Right cardiac atrium (tissue), 5 donors: ENCODE measurements around the gene PRLH. TPM values are rescaled to one million over a fixed set of nuclear protein-coding genes. Genes with fewer than 3 reads are reported as not detected.
"Not testable (repeated sequence)": the region's sequence is repeated elsewhere in the genome, so short reads cannot be mapped to it uniquely, and the experiment has no call there.

ENCODE experiments used
- ATAC-seq, 2 donors: fragments of 200-7000 bp; cut with Tn5 transposase; one replicate each; pipeline versions ENCODE4 v1.8.0 to v1.9.1; 2020; ENCODE audit warnings: moderate library complexity in 2 of 2, mild to moderate bottlenecking in 1 of 2
- DNase-seq, 3 donors: peaks; one replicate each; pipeline ENCODE4 v3.0.0-alpha.2; 2020
- H3K27ac ChIP-seq: one replicate; pipeline ENCODE4 v1.5.1; 2013; ENCODE audit warnings: mild to moderate bottlenecking, low read length, control low read depth, moderate library complexity
- H3K27me3 ChIP-seq: one replicate; pipeline ENCODE4 v1.6.1; 2013; ENCODE audit not compliant: control insufficient read depth, insufficient read depth
- H3K4me1 ChIP-seq: one replicate; pipeline ENCODE4 v1.6.1; 2013; ENCODE audit warnings: low read length; ENCODE audit not compliant: control insufficient read depth, insufficient read depth
- H3K4me3 ChIP-seq: one replicate; pipeline ENCODE4 v1.5.1; 2013; ENCODE audit warnings: low read length, control low read depth
- H3K9me3 ChIP-seq: one replicate; pipeline ENCODE4 v1.6.1; 2013; ENCODE audit warnings: low read length; ENCODE audit not compliant: control insufficient read depth
- WGBS: extraction: QIAGEN DNeasy Blood & Tissue Kit; methylation state at CpG from one replicate; pipeline ENCODE4 v1.1.7; 2013; 5-methylcytosine and 5-hydroxymethylcytosine counted together
- intact Hi-C, 4 donors: fragments of 100-400 bp; cut with DNase I; formaldehyde crosslinking; loops; one replicate each; pipeline versions ENCODE4 v1.11.0 to v1.14.0; 2022 to 2023
- polyA plus RNA-seq: library from polyadenylated mRNA; stranded (reverse); fragments of 200-250 nt; gene quantifications from one replicate; pipeline ENCODE4 v1.2.3, GENCODE V29; 2013
- total RNA-seq, 4 donors: library from RNA; stranded (reverse); fragmentation: NEBNext Ultra II Directional; extraction: Animal tissue kit (Norgen Biotek cat#: 25700); gene quantifications; one replicate each; pipeline ENCODE4 v1.2.1, GENCODE V29; 2021
- donor health status: healthy with polysubstance abuse.
- donor health status: DM: no; HTN: yes; CAD: no.
- donor health status: DM: no; HTN: no; CAD: no.
- donor health status: DM: no; HTN: yes; CAD: no; lungs with severe emphysema.
- donor health status: DM: yes; HTN: yes; CAD: no.

Gene PRLH
- total and polyA plus RNA-seq, 5 donors: not detected

DNA sequence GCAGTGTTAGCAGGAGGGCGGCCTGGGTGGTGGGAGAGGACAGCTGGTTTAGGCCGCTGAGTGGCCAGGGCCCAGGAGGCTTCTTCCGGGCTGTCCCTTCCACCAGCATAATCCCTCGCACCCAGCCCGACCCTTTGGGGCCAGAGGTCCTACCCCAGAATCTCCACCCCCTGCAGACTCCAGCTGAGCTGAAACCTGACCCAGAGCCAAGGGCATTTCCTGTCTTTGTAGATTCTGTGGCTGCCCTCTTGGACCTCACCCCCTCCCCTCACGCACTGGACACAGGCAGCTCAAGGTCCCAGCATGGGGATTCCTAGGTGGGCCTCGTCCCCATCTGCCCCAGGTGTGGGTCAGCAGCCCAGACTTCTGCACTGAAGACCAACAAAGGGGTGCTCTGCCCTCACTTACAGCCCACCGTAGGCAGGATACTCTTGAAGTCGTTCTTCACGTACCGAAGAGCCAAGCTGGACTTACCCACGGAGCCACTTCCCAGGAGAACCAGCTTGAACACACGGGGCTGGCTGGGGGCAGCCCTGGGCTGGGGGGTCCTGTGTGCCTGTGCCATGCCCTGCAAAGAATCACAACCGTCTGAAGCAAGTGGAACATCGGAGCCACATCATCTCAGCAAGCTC, 19.3 kb downstream of the PRLH start:
- 90% methylated on average over 15 of the region's 15 CpGs for WGBS
- Histone ChIP-seq H3K9me3 (no peaks in the 10 kb centered on the region), H3K27me3 (no peaks in the 10 kb centered on the region), H3K27ac (no peak overlapping the region), H3K4me1 (peaks cover 5% of the 10 kb centered on the region), H3K4me3 (no peak overlapping the region)
- DNase-seq (peak in 1 of 3 donors; percentile 37), ATAC-seq (no peak)
- intact Hi-C loops: loop anchor here in 3 of 4 donors (2.0 to 10.0 kb wide), 3 partner anchors 89 to 162 kb away; no protein-coding TSS in a partner anchor

DNA sequence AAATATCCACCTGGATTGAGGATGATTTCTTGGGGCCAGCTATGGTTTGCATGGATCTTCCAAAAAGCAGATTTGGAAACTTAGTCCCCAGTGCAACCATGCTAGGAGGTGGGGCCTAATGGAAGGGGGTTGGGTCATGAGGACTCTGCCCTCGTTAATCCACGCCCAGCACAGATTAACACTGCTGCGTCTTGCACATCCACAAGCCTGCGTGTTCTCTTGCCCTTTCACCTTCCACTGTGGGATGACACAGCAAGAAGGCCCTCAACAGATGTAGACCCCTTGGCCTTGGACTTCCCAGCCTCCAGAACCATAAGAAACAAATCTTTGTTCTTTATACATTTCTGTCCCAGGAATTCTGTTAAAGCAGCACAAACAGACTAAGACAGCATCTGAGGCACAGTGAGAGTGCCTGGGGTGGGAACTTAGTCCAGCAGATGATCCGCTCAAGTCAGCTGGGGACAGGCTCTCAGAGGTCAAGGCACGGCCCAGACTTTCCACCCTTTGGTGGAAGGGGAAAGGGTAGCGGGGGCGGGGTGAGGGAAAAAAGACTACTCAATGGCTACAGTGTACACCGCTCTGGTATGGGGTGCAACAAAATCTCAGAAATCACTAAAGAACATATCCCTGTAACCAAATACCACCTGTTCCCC, 21.8 kb downstream of the PRLH start:
- H3K4me3 ChIP-seq: no peak overlapping the region
- ATAC-seq (no peak), DNase-seq (no peak)
- H3K9me3 ChIP-seq: no peaks in the 10 kb centered on the region
- WGBS: 94% methylated on average over 9 of the region's 9 CpGs
- no peaks in the 10 kb centered on the region for H3K27me3 ChIP-seq
- peaks cover 5% of the 10 kb centered on the region for H3K4me1 ChIP-seq
- H3K27ac ChIP-seq: no peak overlapping the region
- intact Hi-C loops: loop anchor here in 2 of 4 donors (5.0 to 10.0 kb wide), 2 partner anchors 87 to 159 kb away; no protein-coding TSS in a partner anchor

DNA sequence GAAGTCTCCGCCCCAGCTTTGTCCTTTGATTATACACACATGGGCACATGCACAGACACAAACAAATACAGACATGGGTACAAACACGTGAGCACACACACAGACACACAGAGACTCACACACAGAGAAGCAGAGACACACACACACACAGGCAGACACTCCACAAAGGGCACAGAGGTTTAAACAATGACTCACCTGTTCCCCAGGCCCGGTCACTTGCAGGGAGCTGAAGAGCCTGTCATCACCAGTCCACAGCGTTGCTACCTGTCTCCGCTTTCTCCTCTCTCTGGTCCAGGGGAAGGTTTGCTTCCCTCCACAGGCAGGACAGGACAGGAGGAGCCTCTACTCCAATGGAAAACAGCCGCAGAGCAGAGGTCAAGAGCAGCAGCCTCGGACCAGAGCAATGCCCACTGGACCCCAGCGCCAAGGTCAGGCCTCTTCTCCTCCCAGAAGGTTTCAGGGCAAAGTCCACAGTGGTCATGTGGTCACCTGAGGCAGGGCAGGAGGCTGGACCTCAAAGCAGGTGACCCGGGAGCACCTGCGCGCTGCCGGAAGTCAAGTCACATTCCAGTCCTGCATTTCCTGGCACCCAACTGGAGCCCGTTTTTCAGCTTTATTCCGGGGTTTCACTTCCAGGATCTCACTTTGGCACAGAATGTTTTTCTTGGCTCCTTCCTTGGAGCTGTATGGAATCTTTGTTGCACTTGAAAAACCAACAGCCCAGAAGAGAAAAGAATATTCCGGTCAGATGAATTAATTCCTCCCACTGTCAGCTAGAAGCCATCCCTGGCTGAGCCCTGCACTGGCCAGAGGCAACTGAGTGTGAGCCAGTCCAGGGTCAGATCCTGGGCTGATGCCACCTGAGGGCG, 24.1 kb downstream of the PRLH start, which contains the start of gene RAB17:
Gene RAB17 (minus strand): TSS at position 463 of the 869 bp plus-strand sequence. CDS start 4,580 bp downstream, outside the sequence.
- no peak within 1 kb of the TSS for H3K4me3 ChIP-seq
- WGBS: 67% methylated on average over 16 of the region's 16 CpGs

DNA sequence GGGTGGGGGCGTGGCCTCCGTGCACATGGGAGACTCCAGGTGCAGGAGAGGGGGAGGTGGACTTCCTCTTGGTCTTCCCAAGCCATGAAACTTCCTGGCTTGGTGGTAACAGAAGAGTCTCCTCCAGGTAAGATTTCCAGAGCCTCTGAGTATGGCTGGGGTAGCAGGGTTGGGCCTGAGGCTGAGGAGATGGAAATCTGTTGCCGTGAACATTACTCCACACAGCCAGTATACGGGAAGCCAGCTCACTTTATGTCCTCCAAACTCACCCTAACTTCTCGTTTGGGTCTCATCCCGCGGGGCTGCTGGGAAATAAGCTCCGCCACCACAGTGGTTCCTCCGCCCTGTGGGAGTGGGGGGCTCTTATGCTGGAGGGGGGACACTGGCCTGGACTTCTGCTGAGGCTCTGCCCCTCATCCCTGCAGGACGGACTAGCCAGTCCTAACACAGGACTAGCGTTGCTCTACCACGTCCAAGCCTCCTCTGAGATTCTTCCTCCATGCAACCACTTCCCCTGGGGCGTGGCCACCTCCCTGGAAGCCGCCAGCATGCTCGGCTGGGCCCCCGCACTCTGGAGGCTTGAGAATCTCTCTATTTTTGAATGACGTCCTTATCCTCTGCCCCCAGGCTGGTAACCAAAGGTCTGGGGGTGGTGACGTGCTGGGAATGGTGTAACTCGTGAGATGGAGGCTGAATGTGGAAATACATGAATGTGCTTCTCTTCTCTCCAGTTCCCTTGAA, 24.9 kb downstream of the PRLH start:
- no peaks in the 10 kb centered on the region for H3K9me3 ChIP-seq
- peak in 1 of 3 donors; percentile 62 for DNase-seq
- no peak overlapping the region for H3K27ac ChIP-seq
- 59% methylated on average over 19 of the region's 19 CpGs for WGBS
- intact Hi-C loops: no loop called here
- peak in 1 of 2 donors; percentile 6 for ATAC-seq
- H3K27me3 ChIP-seq: no peaks in the 10 kb centered on the region
- H3K4me3 ChIP-seq: no peak overlapping the region
- peaks cover 7% of the 10 kb centered on the region for H3K4me1 ChIP-seq

More for the DNA sequence above, 24.1 kb downstream of the PRLH start, which contains the start of gene RAB17:
- intact Hi-C loops: no loop called here
- no peak within 1 kb of the TSS for H3K27ac ChIP-seq
- ATAC-seq (peak in 1 of 2 donors; percentile 13), DNase-seq (peak in 1 of 3 donors; percentile 65)
- H3K9me3 ChIP-seq: no peaks in the 10 kb centered on the region
- H3K4me1 ChIP-seq: peaks cover 7% of the 10 kb centered on the region
- no peaks in the 10 kb centered on the region for H3K27me3 ChIP-seq

DNA sequence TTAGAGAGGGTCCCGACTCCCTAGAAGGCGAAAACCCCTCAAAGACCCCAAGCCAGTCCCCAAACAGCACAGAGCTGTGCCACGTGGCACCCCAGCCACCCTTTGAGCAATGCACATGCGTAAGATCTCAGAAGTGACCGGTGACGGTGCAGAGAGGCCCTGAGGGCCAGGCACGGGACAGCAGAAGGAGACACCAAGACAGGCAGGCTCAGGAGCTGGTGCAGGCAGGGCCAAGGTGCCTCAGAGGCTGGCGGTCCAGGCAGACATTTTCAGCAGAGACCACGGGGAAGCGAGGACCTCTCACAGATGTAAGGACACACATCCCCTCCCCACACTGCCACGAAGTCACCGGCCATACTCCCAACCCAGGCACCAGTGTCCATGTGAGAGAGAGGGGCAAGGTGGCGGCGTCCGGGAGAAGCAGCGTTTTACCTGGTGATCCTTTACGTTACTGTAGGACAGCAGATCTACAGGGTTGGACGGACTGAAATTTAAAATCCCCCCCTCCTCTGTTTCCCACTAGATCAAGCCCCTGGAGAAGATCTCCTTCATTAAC, 26.1 kb downstream of the PRLH start:
- ATAC-seq (no peak), DNase-seq (peak in 1 of 3 donors; percentile 30)
- H3K9me3 ChIP-seq: no peaks in the 10 kb centered on the region
- no peak overlapping the region for H3K27ac ChIP-seq
- 95% methylated on average over 18 of the region's 18 CpGs for WGBS
- no peaks in the 10 kb centered on the region for H3K27me3 ChIP-seq
- H3K4me1 ChIP-seq: peaks cover 7% of the 10 kb centered on the region
- intact Hi-C loops: no loop called here
- H3K4me3 ChIP-seq: no peak overlapping the region

DNA sequence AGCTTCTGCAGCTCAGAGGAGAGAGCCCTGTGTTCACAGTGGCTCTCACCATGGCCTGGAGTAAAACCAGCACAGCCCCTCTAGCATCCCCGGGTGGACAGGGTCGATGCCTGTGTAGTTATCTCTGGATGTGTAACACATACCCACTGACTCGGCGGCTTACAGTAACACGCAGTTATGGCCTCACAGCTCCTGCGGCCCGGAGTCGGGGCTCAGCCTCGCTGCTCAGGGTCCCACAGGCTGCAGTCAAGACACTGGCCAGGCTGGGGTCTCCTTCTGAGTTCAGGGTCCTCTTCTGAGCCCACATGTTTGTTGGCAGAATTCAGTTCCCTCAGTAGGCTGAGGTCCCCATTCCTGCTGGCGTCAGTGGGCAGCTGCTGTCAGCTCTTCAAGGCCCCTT, 26.7 kb downstream of the PRLH start:
- no peaks in the 10 kb centered on the region for H3K27me3 ChIP-seq
- peaks cover 7% of the 10 kb centered on the region for H3K4me1 ChIP-seq
- DNase-seq: peak in 1 of 3 donors; percentile 23
- intact Hi-C loops: no loop called here
- no peak overlapping the region for H3K27ac ChIP-seq
- ATAC-seq: no peak
- WGBS: 83% methylated on average over 10 of the region's 10 CpGs
- no peak overlapping the region for H3K4me3 ChIP-seq
- H3K9me3 ChIP-seq: no peaks in the 10 kb centered on the region

DNA sequence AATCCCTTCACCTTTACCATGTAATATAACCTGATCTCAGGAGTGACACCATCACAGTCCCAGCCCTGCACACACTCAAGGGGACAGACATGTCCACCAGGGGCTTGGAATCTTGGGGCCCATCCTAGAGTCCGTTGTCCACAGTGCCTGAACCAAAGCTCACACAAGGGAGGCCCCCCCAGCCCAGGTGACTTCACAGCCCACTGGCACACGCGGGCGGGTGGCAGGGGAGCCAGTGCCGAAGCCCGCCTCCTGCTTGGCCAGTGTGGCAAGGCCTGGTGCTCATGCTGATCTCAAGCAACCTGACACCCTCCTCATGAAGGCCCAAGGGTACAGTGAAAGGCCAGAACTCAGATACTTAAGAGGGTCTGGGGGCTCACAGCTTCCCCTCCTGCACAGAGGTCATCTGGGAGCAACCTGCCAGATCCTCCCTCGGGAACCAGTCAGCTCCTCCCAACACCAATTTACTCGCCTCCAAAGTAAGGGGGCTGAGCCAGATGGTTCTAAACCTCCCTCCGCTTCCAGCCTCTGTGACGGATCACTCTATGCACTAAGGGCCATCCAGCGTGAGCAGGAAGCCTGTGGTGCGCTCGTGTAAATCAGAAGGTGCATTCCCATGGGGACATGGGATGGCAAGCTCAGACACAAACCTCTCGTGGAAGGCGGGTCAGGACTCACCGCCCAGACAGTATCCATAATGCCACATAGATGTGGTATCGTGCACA, 27.4 kb downstream of the PRLH start:
- Histone ChIP-seq H3K4me1 (peaks cover 7% of the 10 kb centered on the region), H3K27me3 (no peaks in the 10 kb centered on the region), H3K9me3 (no peaks in the 10 kb centered on the region), H3K4me3 (no peak overlapping the region), H3K27ac (no peak overlapping the region)
- no peak for ATAC-seq
- intact Hi-C loops: no loop called here
- DNase-seq: peak in 1 of 3 donors; percentile 25
- WGBS: 93% methylated on average over 17 of the region's 17 CpGs

DNA sequence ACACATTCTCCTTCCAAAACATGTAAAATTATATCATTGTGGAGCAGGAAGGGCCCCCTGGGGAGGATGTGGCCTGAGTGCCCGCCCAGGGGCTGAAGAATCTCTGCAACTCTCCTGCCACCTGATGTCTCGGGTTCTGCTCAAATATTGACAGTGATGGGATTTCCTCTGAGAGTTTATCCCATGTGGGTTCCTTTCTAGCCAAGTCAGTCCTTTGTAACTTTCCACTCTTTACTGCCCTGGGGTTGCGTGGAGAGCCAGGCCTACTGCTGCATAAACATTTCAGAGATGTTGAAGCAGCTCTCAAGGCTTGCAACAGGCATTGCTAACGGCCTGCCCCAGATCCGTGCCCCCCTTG, 28.1 kb downstream of the PRLH start:
- Histone ChIP-seq H3K4me3 (no peak overlapping the region), H3K27me3 (no peaks in the 10 kb centered on the region), H3K9me3 (no peaks in the 10 kb centered on the region), H3K4me1 (peaks cover 7% of the 10 kb centered on the region), H3K27ac (peak overlapping the region; percentile 50)
- ATAC-seq (peak; percentile 9 to 14), DNase-seq (no peak)
- intact Hi-C loops: no loop called here
- WGBS: 50% methylated on average over 5 of the region's 5 CpGs

DNA sequence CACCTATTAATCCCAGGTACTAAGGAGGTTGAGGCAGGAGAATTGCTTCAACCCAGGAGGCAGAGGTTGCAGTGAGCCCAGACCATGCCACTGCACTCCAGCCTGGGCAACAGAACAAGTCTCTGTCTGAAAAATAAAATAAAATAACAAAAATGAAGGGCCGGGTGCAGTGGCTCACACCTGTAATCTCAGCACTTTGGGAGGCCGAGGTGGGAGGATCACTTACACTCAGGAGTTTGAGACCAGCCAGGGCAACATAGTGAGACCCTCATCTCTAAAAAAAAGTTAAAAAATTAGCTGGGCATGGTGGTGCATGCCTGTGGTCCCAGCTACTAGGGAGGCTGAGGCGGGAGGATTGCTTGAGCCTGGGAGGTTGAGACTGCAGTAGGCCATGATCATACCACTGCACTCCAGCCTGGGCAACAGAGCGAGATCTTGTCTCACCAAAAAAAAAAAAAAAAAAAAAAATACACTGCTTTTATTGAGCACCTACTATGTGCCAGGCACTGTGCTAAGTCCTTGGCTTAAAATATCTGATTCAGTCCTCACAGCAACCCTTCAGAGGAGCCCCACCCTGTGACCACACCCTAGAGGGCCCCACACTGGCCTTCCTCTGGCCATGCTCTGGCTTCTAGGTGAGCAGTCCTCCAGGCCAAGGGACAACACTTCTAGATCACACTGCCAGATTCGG, 29.6 kb downstream of the PRLH start:
- H3K9me3 ChIP-seq, H3K27me3 ChIP-seq, H3K4me1 ChIP-seq, H3K4me3 ChIP-seq, H3K27ac ChIP-seq, ATAC-seq, DNase-seq, intact Hi-C loops: not testable (repeated sequence)
- WGBS: 95% methylated on average over 5 of the region's 5 CpGs
